Fibroblast of peridontal ligament (primary cell): ENCODE measurements around the gene TRABD.
"Not testable (repeated sequence)": the region's sequence is repeated elsewhere in the genome, so short reads cannot be mapped to it uniquely, and the experiment has no call there.

Experiments used
- DNase-seq: peaks from one replicate; pipeline ENCODE4 v3.0.0-alpha.2; 2010; ENCODE audit errors: extremely low read depth

The TRABD gene

GRCh38 chr22:50151571-50152537 is 33.9 kb upstream of the TRABD start:
- DNase-seq = no peak

DNA sequence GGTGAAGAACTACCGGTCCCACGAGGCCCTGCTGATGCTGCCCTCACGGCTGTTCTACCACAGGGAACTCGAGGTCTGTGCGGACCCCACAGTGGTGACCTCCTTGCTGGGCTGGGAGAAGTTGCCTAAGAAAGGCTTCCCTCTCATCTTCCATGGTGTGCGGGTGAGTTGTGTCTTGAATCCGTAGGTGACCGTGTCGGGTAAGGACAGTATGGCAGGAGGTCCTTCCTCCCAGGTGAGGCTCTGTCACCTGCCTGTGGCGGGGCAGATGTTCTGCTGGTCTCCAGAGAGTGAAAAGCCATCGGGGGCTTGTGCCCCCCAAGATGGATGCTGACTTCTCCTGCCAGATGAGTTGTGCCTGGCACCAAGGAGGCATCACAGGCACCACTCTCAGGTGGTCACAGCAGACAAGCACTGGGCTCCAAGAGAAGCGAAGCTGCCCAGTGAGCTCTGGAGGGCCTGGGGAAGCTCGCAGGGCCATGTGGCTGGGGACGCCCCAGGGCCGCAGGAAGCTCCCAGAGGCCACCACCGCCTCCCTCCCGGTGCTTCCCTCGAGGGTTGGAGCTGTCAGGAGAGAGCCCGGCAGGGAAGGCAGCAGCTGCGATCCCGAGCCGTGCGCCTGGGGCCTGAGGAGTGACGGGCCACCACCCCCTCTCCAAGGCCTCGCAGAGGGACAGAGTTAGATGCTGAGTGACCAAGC is 32.5 kb upstream of the TRABD start:
- DNase-seq = no peak

DNA sequence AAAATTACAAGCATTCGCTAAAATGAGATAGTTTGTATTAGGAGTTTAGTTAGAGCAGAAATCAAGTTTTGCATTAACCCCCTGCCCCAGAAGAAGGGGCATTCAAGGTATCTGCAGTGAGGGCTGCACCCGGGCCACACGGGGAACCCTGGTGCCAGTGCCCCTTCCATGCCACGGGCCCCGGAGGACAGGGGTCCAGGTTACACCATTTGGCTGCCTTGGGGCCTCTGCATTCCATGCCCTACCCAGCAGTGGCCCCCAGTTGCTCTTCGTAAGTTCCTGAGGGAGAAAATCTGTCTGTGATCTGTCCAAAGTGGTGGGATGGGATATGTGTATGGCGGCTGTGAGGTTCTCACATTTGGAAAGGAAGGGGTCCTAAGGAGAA is 32.0 kb upstream of the TRABD start:
- DNase-seq = no peak

DNA sequence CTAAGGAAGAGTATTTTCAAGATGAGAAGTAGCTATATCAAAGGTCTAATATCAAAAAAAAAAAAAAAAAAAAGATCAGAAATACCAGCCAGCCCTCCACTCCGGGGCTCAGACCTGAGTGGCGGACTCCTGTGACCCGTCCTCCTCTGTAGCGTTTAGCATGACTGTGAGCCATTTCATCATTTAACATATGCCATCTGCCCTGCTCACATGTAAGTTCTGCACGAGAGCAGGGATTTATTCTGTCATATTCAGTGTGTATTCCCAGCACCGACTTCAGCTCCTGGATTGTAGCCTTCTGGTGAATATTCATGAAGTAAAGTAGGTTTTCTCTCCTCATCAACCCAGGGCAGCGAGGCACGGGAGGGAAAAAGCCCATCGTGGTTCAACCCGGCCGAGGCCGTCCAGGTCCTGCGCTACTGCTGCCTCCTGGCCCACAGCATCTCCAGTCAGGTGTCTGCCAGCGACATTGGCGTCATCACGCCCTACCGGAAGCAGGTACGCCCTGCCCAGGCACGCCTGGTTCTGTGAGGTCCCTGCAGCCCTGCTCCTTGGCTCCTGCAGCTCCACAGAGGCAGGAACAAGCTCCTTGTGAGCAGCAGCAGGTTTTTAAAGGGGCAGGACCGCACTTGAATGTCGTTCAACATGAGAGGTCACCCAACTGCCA is 27.9 kb upstream of the TRABD start:
- DNase-seq = no peak

DNA sequence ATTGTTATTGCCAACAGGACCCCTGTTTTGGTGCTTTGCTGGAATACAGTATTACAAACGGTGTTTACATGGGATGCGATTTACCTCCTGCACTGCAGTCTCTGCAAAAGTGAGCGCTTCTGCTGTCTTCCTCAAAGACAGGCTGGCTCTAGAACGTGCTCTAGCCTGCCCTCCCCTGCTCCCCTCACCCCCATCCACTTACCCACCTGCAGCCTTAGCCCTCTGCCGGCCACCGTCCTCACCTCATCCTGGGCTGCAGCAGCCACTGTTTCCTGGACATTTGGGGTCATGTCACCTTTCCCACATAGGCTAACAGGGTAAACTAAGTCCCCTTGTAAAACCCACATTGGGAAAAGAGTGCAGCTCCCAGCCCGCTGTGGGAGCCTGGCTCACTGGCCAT is 24.8 kb upstream of the TRABD start:
- DNase-seq = no peak

DNA sequence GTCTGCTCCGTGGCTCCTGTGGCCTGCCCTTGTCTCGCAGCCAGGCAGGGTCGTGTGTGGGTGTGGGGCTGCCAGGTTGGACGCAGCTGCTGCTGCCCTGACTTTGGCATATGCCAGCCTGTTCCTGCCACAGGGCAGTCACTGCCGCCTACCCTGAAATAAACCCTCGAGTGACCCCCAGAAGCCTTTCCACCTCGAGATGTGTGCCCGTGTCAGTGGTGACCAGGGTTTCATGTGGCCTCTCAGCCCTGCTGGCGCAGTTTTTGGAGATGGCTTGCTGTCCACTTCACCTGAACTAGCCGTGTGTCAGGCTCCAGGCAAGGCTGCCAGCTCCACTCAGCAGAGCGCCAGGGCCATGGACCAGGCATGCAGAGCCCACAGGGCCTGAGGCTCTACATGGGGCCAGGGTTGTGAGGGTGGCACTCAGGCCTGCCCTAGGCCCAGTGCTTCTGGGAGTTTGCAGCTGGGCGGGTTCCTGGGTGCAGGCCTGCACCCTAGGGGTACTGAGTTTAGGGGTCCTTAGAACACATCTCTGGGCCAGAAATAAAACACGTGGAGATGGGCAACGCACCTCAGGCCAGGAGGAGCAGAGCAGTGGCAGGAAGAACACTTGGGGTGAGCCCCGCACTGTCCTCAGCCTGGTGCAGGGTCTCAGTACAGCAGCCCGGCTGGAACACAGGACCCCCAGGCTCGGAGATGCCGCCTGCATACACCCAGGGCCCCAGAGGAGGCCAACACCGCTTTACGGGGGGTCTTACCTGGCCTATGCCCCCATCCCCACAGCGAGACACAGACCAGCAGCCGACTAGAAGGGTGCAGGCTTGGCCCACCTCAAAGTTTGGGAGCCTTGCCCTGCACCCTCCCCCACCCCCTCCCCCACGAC is 24.0 kb upstream of the TRABD start:
- DNase-seq = no peak

DNA sequence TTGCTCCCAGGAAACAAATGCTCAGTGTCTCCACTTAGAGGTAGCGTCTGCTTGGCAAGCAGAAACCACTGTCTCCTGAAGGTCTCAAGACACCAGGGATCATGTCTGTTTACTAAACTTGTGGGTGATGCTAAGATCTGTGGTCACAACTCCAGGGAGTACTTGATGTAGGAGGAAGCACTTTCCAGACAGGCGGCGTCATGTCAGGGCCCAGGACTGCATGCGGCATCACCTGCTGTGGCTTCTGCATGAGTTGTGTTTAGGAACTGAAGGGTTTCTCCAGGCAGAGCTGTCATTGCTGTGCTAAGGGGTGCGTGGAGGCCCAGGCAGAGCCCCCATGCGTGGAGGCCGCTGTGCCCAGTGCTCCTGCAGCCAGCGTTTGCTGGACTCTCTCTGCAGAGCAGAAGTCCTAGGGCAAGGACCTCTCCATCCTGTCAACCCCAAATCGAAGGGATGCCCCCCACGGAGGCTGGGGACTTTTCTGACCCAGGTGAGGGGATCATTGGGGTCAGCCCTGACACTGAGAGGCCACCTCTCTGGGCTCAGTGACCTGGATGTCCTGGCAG is 23.2 kb upstream of the TRABD start:
- no peak for DNase-seq

DNA sequence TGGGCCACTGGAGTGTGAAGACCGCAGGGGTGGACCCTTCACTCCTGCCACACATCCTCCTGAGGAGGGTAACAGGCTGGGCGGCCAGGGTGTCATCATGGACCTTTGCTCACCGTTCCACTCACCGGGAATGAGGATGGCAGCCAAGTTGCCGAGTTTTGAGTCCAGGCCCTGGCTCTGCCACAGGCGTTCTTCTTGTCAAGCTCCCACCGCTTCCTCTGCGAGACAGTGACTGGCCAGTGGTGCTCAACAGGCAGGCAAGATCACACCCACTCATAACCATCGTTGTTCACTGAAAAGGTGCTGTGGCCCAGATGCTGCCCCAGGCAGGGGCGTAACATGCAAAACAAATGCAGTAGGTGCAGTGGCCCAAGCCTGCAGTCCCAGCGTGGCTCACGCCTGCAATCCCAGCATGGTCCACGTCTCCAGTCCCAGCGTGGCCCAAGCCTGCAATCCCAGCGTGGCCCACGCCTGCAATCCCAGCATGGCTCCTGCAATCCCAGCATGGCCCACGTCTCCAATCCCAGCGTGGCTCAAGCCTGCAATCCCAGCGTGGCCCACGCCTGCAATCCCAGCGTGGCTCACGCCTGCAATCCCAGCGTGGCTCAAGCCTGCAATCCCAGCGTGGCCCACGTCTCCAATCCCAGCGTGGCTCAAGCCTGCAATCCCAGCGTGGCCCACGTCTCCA is 20.1 kb upstream of the TRABD start:
- no peak for DNase-seq

DNA sequence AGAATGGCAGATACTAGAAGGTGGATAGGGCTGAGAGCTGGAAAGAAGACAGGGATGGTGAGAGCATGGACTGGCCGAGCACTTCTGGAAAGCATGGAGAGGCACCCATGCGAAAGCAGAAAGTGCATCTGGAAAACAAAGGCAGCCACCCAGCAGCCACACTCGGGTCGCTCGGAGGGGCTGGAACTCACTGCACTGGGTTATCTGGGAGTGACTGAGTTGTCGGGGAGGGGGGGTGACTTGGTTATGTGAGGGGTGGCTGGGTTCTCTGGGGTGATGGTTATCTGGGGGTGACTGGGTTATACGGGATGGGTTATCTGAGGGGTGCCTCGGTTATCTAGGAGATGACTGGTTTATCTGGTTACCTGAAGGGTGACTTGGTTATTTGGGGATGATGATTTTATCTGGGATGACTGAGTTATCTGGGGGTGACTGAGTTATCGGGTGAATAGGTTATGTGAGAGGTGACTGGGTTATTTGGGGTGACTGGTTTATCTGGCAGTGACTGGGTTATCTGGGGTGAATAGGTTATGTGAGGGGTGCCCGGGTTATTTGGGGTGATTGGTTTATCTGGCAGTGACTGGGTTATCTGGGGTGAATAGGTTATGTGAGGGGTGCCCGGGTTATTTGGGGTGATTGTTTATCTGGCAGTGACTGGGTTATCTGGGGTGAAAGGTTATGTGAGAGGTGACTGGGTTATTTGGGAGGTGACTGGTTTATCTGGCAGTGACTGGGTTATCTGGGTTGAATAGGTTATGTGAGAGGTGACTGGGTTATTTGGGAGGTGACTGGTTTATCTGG is 17.8 kb upstream of the TRABD start:
- no peak for DNase-seq

DNA sequence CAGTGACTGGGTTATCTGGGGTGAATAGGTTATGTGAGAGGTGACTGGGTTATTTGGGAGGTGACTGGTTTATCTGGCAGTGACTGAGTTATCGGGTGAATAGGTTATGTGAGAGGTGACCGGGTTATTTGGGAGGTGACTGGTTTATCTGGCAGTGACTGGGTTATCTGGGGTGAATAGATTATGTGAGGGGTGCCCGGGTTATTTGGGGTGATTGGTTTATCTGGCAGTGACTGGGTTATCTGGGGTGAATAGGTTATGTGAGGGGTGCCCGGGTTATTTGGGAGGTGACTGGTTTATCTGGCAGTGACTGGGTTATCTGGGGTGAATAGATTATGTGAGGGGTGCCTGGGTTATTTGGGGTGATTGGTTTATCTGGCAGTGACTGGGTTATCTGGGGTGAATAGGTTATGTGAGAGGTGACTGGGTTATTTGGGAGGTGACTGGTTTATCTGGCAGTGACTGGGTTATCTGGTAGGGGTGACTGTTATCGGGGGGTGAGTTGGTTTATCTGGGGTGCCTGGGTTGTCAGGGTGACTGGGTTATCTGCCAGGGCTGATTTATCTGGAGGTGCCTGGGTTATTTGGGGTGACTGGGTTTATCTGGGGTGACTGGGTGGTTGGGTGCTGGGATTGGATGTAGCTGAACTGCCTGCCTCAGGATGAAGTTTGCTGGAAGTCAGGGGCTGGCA is 17.1 kb upstream of the TRABD start:
- not testable (repeated sequence) for DNase-seq

DNA sequence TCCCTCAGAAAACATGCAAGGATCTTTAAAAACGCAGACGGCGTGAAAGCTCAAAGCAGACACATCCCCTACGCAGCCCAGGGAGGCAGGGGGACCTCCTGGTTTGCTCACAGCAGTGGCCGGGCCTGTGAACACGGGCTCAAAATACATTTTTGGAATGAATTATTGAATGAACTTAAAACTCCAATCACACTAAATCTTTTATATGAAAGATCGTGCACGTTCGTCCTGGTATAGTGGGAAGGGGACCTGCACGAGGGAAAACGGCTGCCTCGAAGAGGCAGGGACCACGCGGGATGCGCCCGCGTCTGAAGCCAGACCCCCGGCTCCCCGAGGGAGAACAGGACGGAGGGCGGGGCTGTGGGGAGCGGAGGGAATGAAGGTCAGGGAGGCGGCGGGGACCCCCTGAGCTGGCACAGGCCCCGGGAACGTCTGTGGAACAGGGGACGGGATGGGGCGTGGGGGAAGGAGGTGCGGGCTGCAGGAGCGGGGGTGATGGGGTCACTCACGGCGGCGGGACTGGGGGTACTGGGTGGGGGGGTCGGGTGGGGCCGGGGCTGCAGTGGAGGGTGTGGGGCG is 16.4 kb upstream of the TRABD start:
- DNase-seq = no peak

DNA sequence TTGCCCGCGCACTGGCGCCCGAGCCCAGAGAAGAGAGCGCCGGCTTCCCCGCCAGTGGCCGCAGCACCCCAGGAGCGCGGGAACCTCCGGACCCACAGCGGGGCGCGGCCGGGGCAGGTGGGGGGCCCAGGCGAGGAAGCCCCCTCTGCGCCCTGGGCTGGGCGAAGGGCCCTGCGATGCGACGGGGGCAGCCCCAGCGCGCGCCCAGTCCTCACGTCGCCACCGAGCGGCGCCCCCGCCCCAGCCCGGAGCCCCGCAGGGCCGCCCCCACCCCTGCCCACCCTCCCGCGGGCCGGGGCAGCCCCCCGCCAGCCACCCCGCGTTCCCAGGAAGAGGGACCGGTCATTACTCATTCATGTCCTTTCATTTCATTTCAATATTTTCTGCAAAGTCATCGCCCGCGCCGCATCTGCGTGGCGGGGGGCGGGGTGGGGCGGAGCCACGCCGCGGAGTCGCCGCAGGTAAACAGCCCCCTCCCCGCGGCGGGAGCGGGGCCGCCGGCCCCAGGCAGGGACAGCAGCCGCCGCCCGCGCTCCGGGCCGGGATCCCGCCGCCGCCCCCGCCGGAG is 15.9 kb upstream of the TRABD start:
- DNase-seq = no peak

- no peak for DNase-seq
These were observed 15.0 kb upstream of the TRABD start, which contains the start of gene PANX2 for GRCh38 chr22:50170453-50171318. Gene PANX2, plus strand, starts transcription at chr22:50170731. Its CDS starts 0 bp downstream, at chr22:50170731.

- DNase-seq = no peak
These were observed 14.3 kb upstream of the TRABD start for GRCh38 chr22:50171319-50171964.

DNA sequence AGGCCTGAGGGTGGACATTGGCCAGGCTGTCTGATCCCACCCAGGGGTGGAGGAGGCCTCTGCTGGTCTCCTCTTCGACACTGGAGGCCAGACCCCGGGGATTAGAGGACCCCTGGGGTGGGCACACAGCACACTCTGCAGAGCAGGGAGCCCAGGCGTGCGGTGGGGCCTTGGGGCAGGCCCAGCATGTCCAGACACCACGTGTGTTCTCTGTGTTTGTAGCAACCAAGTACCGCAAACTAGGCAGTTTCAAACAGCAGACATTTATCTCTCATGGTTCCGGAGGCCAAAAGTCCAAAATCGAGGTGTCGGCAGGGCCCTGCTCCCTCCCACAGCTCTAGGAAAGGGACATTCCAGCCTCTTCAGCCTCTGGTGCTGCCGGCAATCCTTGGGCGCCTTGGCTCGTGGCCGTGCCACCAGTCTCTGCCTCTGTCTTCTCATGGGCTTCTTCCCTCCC is 13.7 kb upstream of the TRABD start:
- DNase-seq = no peak

DNA sequence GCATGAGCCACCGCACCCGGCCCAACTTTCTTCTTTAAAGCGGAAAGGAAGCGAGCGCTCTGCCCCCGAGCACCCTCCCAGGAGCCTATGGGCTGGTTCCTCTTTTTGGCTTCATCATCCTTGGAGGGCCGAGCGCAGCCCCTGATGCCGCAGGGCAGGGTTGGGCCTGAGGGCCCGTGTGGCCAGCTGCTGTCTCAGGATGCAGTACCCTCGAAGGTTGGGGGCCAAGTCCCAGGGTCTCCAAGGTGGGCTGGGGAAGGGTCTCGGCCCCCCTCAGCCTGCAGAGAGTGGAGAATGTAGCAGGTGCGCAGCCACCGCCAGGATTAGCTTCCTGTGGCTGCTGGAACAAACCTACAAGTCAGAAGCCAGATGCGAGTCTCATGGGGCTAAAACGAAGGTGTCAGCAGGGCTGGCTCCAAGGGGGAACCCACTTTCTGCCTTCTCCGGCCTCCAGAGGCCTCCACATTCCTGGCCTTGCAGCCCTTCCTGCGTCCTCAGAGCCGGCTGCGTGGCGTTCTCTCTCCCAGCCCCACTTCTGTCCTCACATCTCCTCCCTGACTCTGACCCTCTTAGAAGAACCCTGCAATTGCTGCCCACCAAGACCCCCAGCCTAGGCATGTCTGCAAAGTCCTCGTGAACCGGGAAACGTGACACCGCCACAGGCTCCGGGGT is 12.3 kb upstream of the TRABD start:
- DNase-seq = no peak
